GM11168 (cell line): Measurements from ENCODE around the gene OVCA2.

Source experiments
- in situ Hi-C: fragments of 300-500 bp; cut with MboI; formaldehyde crosslinking; loops from one replicate; pipeline ENCODE4 v1.12.0; 2022; ENCODE audit warnings: low sequenced_read_pairs; ENCODE audit not compliant: unreplicated experiment

OVCA2 gene

GRCh38 chr17:2041561-2042389, at the start of gene OVCA2:
OVCA2 (plus strand) TSS chr17:2042022; CDS start chr17:2042048, 26 bp downstream.
- in situ Hi-C loops = no loop called here

- in situ Hi-C loops = no loop called here
These were observed 49.3 kb upstream of the OVCA2 start for GRCh38 chr17:1992541-1992940.

- in situ Hi-C loops = no loop called here
These were observed 47.1 kb upstream of the OVCA2 start for GRCh38 chr17:1994707-1995106.

DNA sequence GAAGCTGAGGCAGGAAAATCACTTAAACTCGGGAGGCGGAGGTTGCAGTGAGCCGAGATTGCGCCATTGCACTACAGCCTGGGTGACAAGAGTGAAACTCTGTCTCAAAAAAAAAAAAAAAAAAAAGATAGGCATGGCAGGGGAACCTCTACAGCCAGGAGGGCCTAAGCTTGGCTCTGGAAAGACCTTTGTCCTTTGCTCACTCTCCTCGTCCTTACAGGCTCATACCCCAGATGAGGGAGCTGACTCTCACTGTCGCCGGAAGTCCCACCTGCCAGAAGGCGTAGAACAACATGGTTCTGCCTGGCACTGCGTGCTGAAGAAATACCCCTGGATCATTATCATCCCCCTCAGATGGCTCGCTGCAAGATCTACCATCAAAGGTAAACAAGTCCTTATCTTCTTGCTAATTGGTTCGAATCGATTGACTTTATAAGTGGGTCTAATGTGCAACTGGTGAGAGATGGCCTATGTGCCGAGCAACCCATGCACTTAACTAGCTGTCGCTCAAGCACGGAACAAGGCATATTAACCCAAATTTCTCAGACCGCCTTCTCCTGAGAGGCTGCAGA, 46.4 kb upstream of the OVCA2 start:
- in situ Hi-C loops = no loop called here

- in situ Hi-C loops = no loop called here
These were observed 45.7 kb upstream of the OVCA2 start for GRCh38 chr17:1995907-1996799.

DNA sequence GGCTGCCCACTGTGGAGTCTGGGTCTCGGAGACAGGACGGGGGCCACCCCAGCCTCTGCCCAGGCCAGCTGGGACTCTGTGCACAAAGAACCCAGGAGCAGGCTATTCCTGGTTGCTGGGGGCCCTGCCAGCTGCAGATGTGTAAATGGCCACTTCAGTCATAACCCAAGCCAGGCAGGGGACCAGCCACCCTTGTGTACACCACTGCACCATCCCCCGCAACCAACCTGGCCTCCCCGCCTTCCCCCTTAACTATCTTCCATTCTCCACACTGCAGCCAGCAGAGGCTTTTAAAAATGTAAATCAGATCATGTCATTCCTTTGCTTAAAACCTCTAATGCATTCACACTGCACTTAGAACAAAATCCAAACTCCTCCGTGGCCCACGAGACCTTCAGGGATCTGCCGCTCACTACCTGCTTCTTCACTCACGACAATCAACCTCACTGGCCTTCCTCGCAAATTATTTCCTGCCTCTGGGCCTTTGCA, 45.0 kb upstream of the OVCA2 start:
- in situ Hi-C loops = no loop called here

GRCh38 chr17:1997289-1997926, 44.4 kb upstream of the OVCA2 start:
- in situ Hi-C loops = no loop called here

DNA sequence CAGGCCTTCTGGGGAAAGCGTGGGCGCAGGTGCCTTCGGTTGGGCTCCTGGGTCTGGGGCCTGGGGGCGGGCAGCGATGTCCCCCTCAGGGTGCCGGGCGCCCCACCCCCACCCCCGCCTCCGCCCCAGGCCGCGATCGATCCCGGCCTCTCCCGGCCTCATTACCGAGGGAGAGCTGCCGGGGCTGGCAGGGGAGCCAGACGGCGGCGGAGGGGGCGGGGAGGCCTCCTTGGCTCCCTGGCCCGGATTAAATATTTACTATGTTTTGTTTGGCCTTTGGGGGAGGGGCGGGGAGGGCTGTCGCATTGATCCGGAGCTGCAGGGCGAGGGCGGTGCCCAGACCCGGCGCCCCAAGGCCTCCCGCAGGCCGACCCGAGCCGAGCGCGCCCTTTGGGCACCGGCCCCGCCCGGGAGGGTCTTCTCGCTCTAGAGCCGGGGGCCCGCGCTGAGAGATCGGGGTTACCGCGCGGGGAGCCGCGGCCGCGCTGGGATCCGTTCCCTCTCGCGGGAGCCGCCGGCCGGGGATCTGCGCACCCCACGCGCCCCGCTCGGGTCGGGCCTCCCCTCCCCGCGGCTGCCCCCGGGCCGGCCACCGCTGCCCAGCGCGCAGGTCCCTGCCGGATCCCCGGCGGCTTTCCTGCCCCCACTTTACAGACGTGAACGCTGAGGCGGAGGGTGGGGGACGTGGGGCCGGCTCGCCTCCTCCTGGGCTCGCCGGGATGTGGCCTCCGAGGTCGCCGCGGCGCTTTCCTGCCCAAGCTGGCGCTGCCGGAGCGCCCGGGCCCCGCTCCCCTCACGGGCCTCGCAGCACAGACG, 43.7 kb upstream of the OVCA2 start:
- in situ Hi-C loops = no loop called here

GRCh38 chr17:1999557-2000251, 42.1 kb upstream of the OVCA2 start:
- in situ Hi-C loops = no loop called here

GRCh38 chr17:2002767-2003329, 39.0 kb upstream of the OVCA2 start:
- in situ Hi-C loops = no loop called here

DNA sequence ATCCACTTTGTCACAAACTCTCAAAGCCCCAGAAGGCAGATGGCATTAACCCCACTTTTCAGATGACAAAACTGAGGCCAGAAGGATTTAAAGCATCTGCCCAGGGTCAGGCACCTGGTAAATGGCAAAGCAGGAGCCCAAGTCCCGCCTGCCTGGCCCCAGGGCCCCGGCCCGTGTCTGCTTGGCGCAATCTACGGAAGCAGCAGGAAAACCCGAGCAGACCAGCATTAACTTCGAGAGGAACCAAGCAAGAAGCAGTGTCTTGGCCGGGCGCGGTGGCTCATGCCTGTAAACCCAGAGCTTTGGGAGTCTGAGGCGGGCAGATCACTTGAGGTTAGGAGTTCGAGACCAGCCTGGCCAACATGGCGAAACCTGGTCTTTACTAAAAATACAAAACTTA, 38.3 kb upstream of the OVCA2 start:
- in situ Hi-C loops = no loop called here

GRCh38 chr17:2004435-2004952, 37.3 kb upstream of the OVCA2 start:
- in situ Hi-C loops = no loop called here

- in situ Hi-C loops = no loop called here
These were observed 33.3 kb upstream of the OVCA2 start for GRCh38 chr17:2008332-2009126.

- in situ Hi-C loops = loop anchor here (10.0 kb wide), 1 partner anchor 95 kb away; no protein-coding TSS in a partner anchor
These were observed 32.1 kb upstream of the OVCA2 start for GRCh38 chr17:2009737-2010136.

GRCh38 chr17:2011411-2012371, 30.1 kb upstream of the OVCA2 start:
- in situ Hi-C loops = loop anchor here (10.0 kb wide), 1 partner anchor 97 kb away; no protein-coding TSS in a partner anchor

GRCh38 chr17:2012499-2012898, 29.3 kb upstream of the OVCA2 start:
- in situ Hi-C loops = loop anchor here (10.0 kb wide), 1 partner anchor 98 kb away; no protein-coding TSS in a partner anchor
